Hepatocyte (in vitro differentiated cells): Measurements from ENCODE around the gene THAP4.

Experiments
- EZH2phosphoT487 ChIP-seq: fragments of 200-600 bp; sonication (generic); IDR thresholded peaks from one replicate; pipeline ENCODE4 v1.6.1; 2018; ENCODE audit warnings: antibody characterized with exemption, mild to moderate bottlenecking, low read depth, moderate library complexity; ENCODE audit not compliant: unreplicated experiment, severe bottlenecking
- TF ChIP-seq, protein P1 (sequence below): fragments of 200-600 bp; sonication (generic); IDR thresholded peaks from 2 replicates; pipeline ENCODE4 v1.5.1; 2016; ENCODE audit warnings: antibody characterized with exemption, mild to moderate bottlenecking; ENCODE audit not compliant: poor library complexity

DNA sequence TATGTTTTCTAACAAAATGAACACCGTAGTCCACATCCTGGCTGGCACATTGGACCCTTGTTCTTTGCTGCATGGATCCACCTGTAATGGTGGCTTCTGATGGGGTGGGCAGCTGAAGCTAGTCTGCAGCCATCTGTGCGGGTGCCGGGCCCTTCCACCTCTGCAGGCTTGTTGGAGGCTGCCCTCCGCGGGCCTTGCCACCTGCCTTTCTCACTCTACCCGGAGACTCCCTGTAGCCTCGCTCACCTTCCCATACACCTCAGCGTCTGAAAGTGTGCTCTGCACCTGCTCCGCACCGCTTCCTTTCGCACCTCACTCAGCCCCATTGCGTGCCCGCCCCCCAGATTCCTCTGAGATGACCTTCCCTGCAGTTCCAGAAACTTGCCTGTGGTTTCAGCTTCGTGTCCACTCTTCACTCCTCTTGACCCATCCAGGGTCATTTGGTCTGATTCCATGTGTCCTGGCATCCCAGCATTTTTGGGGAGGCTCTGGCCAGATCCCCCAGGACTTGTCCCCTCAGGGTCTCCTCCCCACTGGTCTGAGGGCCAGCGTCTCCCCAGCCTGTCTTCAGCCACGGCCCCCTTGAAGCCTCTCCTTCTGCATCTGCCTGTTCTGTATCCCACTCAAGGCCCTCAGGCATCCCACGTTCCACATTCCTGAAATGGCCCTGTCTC is 18.7 kb upstream of the THAP4 start:
- TF ChIP-seq, protein P1, sequence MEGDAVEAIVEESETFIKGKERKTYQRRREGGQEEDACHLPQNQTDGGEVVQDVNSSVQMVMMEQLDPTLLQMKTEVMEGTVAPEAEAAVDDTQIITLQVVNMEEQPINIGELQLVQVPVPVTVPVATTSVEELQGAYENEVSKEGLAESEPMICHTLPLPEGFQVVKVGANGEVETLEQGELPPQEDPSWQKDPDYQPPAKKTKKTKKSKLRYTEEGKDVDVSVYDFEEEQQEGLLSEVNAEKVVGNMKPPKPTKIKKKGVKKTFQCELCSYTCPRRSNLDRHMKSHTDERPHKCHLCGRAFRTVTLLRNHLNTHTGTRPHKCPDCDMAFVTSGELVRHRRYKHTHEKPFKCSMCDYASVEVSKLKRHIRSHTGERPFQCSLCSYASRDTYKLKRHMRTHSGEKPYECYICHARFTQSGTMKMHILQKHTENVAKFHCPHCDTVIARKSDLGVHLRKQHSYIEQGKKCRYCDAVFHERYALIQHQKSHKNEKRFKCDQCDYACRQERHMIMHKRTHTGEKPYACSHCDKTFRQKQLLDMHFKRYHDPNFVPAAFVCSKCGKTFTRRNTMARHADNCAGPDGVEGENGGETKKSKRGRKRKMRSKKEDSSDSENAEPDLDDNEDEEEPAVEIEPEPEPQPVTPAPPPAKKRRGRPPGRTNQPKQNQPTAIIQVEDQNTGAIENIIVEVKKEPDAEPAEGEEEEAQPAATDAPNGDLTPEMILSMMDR, result no peak
- no peak for TF ChIP-seq EZH2phosphoT487
